Measurements from ENCODE around the gene CHIT1.

CHIT1 gene

DNA sequence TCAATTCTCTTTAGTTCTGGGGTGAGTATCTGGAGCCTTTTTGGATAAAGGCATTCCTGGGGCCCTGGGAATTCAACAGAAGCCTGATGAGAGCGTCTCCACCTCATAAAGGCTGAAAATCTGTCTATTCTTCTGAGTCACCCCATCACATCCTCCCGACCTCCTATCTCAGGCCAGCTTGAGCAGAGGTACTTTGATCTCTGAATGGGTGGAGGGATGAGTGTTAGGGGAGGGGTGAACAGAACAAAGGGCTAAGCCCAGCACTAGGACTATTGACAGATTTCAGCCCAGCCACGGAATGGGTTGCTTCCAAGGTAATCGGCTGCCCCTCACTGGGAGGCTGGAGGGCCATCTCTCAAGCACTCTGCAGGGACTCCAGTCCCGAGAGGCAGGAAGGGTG lies 51.4 kb downstream of the CHIT1 start:
- no peak overlapping the region for H3K4me3 ChIP-seq (ENCODE audit: low read depth, low read length)
- ChIA-PET CTCF (interaction anchor here (0.9 to 15.2 kb wide), 5 partner anchors 7 to 138 kb away, joined by 4 to 209 read pairs (median 23); no protein-coding TSS in a partner anchor), POLR2A (interaction anchor here (0.6 kb wide), 1 partner anchor 599 kb away, joined by 3 read pairs; no protein-coding TSS in a partner anchor)
- TF ChIP-seq, protein P1, sequence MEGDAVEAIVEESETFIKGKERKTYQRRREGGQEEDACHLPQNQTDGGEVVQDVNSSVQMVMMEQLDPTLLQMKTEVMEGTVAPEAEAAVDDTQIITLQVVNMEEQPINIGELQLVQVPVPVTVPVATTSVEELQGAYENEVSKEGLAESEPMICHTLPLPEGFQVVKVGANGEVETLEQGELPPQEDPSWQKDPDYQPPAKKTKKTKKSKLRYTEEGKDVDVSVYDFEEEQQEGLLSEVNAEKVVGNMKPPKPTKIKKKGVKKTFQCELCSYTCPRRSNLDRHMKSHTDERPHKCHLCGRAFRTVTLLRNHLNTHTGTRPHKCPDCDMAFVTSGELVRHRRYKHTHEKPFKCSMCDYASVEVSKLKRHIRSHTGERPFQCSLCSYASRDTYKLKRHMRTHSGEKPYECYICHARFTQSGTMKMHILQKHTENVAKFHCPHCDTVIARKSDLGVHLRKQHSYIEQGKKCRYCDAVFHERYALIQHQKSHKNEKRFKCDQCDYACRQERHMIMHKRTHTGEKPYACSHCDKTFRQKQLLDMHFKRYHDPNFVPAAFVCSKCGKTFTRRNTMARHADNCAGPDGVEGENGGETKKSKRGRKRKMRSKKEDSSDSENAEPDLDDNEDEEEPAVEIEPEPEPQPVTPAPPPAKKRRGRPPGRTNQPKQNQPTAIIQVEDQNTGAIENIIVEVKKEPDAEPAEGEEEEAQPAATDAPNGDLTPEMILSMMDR (IDR thresholded peaks at IDR 0.05; ENCODE audit: insufficient read depth, low read length, missing control alignments): no peak
- DNase-seq (ENCODE audit: low read depth, low spot score): no peak

DNA sequence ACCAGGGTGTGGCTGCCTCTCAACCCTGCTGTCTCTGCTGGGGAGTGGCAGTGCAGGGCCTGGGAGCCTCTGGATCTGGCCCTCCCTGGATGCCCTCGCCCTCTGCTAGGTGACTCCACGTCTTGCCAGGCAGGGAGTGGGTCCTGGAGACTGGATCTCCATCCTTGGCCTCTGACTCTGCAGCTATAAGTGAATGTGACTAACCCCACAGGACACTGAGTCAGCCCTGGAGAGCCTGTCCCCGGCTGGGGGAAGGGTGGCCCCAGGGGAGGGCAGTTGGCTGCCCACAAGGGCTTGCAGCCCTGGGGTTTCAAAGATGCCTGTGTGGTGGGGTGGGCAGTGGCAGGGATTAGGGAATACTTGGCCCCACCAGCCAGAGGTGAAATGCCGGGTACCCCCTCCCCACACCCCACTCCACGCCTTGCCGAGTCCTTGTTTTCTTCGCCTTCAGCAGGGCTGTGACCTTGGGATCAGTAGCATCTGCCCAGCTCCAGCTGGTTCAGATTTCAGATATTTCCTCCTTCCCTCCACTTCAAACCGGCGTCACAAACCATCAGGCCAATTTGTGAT lies 51.9 kb downstream of the CHIT1 start:
- no peak overlapping the region for H3K4me3 ChIP-seq (ENCODE audit: low read depth, low read length)
- CTCF ChIA-PET: interaction anchor here (1.2 to 15.2 kb wide), 4 partner anchors 8 to 137 kb away, joined by 3 to 209 read pairs (median 14); no protein-coding TSS in a partner anchor
- DNase-seq (ENCODE audit: low read depth, low spot score): no peak
- TF ChIP-seq, protein P1 (IDR thresholded peaks at IDR 0.05; ENCODE audit: insufficient read depth, low read length, missing control alignments): no peak
- POLR2A ChIA-PET: interaction anchor here (0.6 kb wide), 1 partner anchor 599 kb away, joined by 3 read pairs; no protein-coding TSS in a partner anchor

DNA sequence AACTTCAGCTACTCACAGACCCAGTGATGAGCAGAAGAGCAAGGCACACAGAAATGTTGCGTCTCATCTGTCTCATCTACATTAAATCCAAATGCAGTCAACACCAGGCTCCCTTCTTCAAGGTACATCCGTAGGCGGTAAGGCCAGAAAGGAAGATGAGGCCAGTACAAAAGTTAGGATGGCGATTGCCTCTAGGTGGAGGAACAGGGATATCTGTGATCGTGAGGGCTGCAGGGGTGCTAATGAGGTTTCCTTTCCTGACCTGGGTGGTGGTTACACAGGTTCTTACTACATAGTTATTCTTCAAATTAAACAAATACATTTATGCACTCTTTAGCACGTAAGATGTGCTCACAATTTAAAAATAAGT lies 52.5 kb downstream of the CHIT1 start:
- POLR2A ChIA-PET: no interaction called here
- DNase-seq (ENCODE audit: low read depth, low spot score): no peak
- CTCF ChIA-PET: interaction anchor here (0.9 to 15.2 kb wide), 7 partner anchors 8 to 137 kb away, joined by 3 to 209 read pairs (median 4); no protein-coding TSS in a partner anchor
- TF ChIP-seq, protein P1 (IDR thresholded peaks at IDR 0.05; ENCODE audit: insufficient read depth, low read length, missing control alignments): no peak
- no peak overlapping the region for H3K4me3 ChIP-seq (ENCODE audit: low read depth, low read length)

DNA sequence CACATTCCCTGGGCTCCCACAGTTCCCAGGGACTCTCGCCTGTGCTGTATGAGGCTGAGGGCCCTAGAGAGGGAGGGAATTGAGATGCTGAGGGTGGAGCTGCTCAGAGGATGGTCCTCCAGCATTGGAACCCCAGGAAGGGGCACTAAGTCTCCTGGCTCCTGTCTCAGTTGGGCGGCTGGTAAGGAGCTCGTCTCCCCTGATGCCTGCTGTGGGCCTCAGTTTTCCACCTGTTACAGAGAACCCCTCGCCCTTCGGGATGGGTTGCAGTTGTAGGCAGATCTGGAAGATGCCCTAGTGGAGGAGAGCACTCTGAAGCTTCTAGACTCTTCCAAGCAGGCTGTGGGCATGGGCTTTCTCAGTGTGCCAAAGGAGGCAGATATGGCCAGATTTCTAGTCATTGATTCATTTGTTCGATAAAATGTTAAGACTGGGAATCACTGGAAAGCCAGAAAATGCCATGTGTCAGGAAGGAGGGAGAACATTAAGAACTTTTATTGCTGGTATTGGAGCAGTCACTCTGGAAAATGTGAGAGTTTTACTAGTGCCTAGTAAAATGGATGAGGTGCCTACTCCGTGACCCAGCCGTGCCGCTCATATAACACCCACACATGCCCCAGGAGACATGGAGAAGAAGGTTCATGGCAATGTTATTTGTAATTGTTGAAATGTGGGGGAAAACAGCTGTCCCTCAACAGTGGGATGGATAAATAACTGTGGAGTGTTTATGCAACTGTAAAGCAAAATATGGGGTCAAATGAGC lies 53.0 kb downstream of the CHIT1 start:
- CTCF ChIA-PET: interaction anchor here (0.9 to 15.2 kb wide), 11 partner anchors 9 to 136 kb away, joined by 3 to 209 read pairs (median 5); no protein-coding TSS in a partner anchor
- POLR2A ChIA-PET: no interaction called here
- DNase-seq (ENCODE audit: low read depth, low spot score): no peak
- TF ChIP-seq, protein P1 (IDR thresholded peaks at IDR 0.05; ENCODE audit: insufficient read depth, low read length, missing control alignments): no peak
- H3K4me3 ChIP-seq (ENCODE audit: low read depth, low read length): no peak overlapping the region

DNA sequence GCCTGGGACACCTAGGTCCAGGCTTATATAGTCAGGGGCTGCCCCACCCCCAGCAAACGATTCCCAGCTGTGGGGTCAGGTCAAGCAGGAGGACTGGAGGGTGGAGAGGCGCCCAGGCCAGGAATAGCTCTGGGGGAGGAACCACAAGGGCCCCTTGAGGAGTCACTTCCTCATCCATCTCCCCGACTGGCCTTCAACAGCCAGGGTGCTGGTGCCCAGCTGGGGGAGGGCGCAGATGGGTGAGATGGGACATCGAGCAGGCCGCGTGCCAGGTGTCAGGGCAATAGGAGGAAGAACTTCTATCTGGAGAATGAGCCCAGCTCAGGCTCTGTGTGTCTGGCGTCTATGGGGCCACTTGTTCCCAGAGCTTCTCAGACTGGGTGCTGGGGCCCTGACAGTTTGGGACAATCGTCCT lies 53.6 kb downstream of the CHIT1 start:
- no peak overlapping the region for H3K4me3 ChIP-seq (ENCODE audit: low read depth, low read length)
- POLR2A ChIA-PET: no interaction called here
- TF ChIP-seq, protein P1 (IDR thresholded peaks at IDR 0.05; ENCODE audit: insufficient read depth, low read length, missing control alignments): no peak
- no peak for DNase-seq (ENCODE audit: low read depth, low spot score)
- CTCF ChIA-PET: interaction anchor here (1.0 to 15.2 kb wide), 9 partner anchors 14 to 136 kb away, joined by 3 to 209 read pairs (median 23); no protein-coding TSS in a partner anchor

DNA sequence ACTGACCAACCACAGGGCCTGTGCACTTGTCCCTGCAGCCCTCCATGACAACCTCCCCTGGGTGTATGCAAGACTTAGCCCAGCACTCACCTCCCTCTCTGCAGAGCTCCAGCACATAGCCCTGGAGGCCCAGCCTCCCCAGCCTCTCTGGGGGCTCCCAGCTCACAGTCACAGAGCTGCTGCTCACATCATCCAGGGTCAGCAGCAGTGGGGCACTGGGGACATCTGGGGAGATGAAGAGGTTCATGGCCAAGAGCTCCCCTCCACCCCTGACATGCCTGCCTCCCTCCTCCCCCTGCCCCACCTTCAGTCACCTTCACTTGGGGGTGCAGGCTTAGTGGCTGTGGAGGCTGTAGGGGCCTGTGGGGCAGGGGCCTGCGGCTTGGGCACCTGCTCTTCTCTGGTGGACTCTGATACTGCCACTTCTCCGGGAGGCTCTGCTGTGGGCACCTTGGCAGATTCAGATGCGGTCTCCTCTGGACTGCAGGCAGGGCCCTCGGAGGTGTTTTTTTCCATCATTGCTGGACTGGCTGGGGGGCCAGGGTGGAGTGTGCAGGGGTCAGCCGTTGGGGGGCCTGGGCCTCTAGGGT lies 54.1 kb downstream of the CHIT1 start, which contains the start of gene MYBPH:
TSS of gene MYBPH (minus strand) at position 590 of the 590 bp plus-strand sequence. CDS start at position 519, 71 bp downstream.
- POLR2A ChIA-PET: no interaction called here
- H3K4me3 ChIP-seq (ENCODE audit: low read depth, low read length): no peak within 1 kb of the TSS
- DNase-seq (ENCODE audit: low read depth, low spot score): no peak
- TF ChIP-seq, protein P1 (IDR thresholded peaks at IDR 0.05; ENCODE audit: insufficient read depth, low read length, missing control alignments): no peak
- CTCF ChIA-PET: interaction anchor here (1.6 to 15.2 kb wide), 8 partner anchors 8 to 135 kb away, joined by 4 to 209 read pairs (median 62); partner anchors contain the start of gene CHI3L1
